ENCODE results near the gene PPFIA2.

- TF ChIP-seq CTCF (IDR thresholded peaks at IDR 0.05) (no peak), E2F4 (CRISPR knock-in tag; IDR thresholded peaks at IDR 0.05; ENCODE audit: borderline replicate concordance, low read depth) (no peak), AFF4 (CRISPR knock-in tag; IDR thresholded peaks at IDR 0.05; ENCODE audit: borderline replicate concordance) (no peak), KAT7 (CRISPR knock-in tag; IDR thresholded peaks at IDR 0.05; ENCODE audit: borderline replicate concordance) (no peak), JUN (CRISPR knock-in tag; IDR thresholded peaks at IDR 0.05) (no peak), ZNF121 (CRISPR knock-in tag; IDR thresholded peaks at IDR 0.05) (no peak), SP1 (CRISPR knock-in tag; conservative IDR thresholded peaks at IDR 0.05) (no peak), CREM (CRISPR knock-in tag; IDR thresholded peaks at IDR 0.05) (no peak), HMGA2 (CRISPR knock-in tag; IDR thresholded peaks at IDR 0.05) (no peak)
These were observed 418.2 kb downstream of the PPFIA2 start for GRCh38 chr12:81340910-81341309.

Measured in WTC11 (cell line).